ENCODE results near the gene GRM8. TPM values are rescaled to one million over a fixed set of nuclear protein-coding genes. Genes with fewer than 3 reads are reported as not detected.

Gene GRM8
- total RNA-seq, 4 donors from 2014 or later: 0.57 TPM; not detected in 3

GRCh38 chr7:126411032-126411820 lies 841.5 kb downstream of the GRM8 start:
- Histone ChIP-seq H3K36me3 (no peaks in the 10 kb centered on the region), H3K4me1 (no peaks in the 10 kb centered on the region), H3K9me3 (no peaks in the 10 kb centered on the region), H3K27ac (no peak overlapping the region), H3K4me3 (peak overlapping the region in 1 of 4 donors; percentile 15), H3K27me3 (no peaks in the 10 kb centered on the region)
- no peak for DNase-seq
- TF ChIP-seq CTCF (IDR thresholded peaks at IDR 0.05) (no peak), POLR2A (IDR thresholded peaks at IDR 0.05) (no peak)
- intact Hi-C loops (cut with DNase I): no loop called here
- WGBS, 2 donors: 27 to 43% methylated on average over 2 to 3 of the region's 3 CpGs

GRCh38 chr7:126403040-126403439 lies 849.7 kb downstream of the GRM8 start:
- no peaks in the 10 kb centered on the region for H3K9me3 ChIP-seq
- no peak overlapping the region for H3K4me3 ChIP-seq
- H3K27me3 ChIP-seq: no peaks in the 10 kb centered on the region
- no peaks in the 10 kb centered on the region for H3K36me3 ChIP-seq
- 77 to 80% methylated on average over 1 of the region's 1 CpG for WGBS, 2 donors
- no peak overlapping the region for H3K27ac ChIP-seq
- DNase-seq: no peak
- H3K4me1 ChIP-seq: no peaks in the 10 kb centered on the region
- intact Hi-C loops (cut with DNase I): no loop called here
- no peak for TF ChIP-seq CTCF (IDR thresholded peaks at IDR 0.05)
- no peak for TF ChIP-seq POLR2A (IDR thresholded peaks at IDR 0.05)

GRCh38 chr7:126401918-126402317 lies 850.8 kb downstream of the GRM8 start:
- no peak for DNase-seq
- intact Hi-C loops (cut with DNase I): no loop called here
- H3K27ac ChIP-seq: no peak overlapping the region
- H3K27me3 ChIP-seq: no peaks in the 10 kb centered on the region
- no peak overlapping the region for H3K4me3 ChIP-seq
- H3K36me3 ChIP-seq: no peaks in the 10 kb centered on the region
- no peak for TF ChIP-seq POLR2A (IDR thresholded peaks at IDR 0.05)
- H3K4me1 ChIP-seq: no peaks in the 10 kb centered on the region
- H3K9me3 ChIP-seq: no peaks in the 10 kb centered on the region

- no peaks in the 10 kb centered on the region for H3K27me3 ChIP-seq
- no peaks in the 10 kb centered on the region for H3K9me3 ChIP-seq
- no peak for DNase-seq
- intact Hi-C loops (cut with DNase I): no loop called here
- H3K27ac ChIP-seq: no peak overlapping the region
- no peaks in the 10 kb centered on the region for H3K4me1 ChIP-seq
- H3K4me3 ChIP-seq: no peak overlapping the region
- TF ChIP-seq POLR2A (IDR thresholded peaks at IDR 0.05) (no peak), CTCF (IDR thresholded peaks at IDR 0.05) (no peak)
- WGBS, 2 donors: 34 to 54% methylated on average over 3 of the region's 3 CpGs
- H3K36me3 ChIP-seq: no peaks in the 10 kb centered on the region
Observed at GRCh38 chr7:126398851-126399529, 853.8 kb downstream of the GRM8 start.

- Histone ChIP-seq H3K4me3 (no peak overlapping the region), H3K4me1 (no peaks in the 10 kb centered on the region), H3K9me3 (no peaks in the 10 kb centered on the region), H3K27me3 (no peaks in the 10 kb centered on the region), H3K27ac (no peak overlapping the region), H3K36me3 (no peaks in the 10 kb centered on the region)
- DNase-seq: no peak
- TF ChIP-seq CTCF (IDR thresholded peaks at IDR 0.05): no peak
- TF ChIP-seq POLR2A (IDR thresholded peaks at IDR 0.05): no peak
- intact Hi-C loops (cut with DNase I): no loop called here
Observed at GRCh38 chr7:126398285-126398684, 854.5 kb downstream of the GRM8 start.
